ENCODE data around the gene PLCD3. TPM values are rescaled to one million over a fixed set of nuclear protein-coding genes. Genes with fewer than 3 reads are reported as not detected.

Gene PLCD3
- total and polyA plus RNA-seq, 2 of the 13 experiments (the other 11 are each of a cell fraction or from before 2014, with no cell fraction given) = 11.3 to 39.1 TPM

- TF ChIP-seq JUND (CRISPR knock-in tag; IDR thresholded peaks at IDR 0.05) (0 out of 2 replicates have a peak, but pooled peaks have one; percentile 8), SRSF1 (optimal IDR thresholded peaks at IDR 0.05; ENCODE audit: low read depth, low read length) (peak; percentile 43), BCL3 (CRISPR knock-in tag; IDR thresholded peaks at IDR 0.05) (peak; percentile 52; the same call in 1 of the 2 replicates), ZBTB26 (CRISPR knock-in tag; IDR thresholded peaks at IDR 0.05; ENCODE audit: borderline replicate concordance) (peak; percentile 52; the same call in 1 of the 2 replicates), ZNF292 (CRISPR knock-in tag; IDR thresholded peaks at IDR 0.05; ENCODE audit: borderline replicate concordance, low read depth) (peak; percentile 68), ZNF274 (CRISPR knock-in tag; IDR thresholded peaks at IDR 0.05) (peak; percentile 75; the same call in 1 of the 2 replicates), ARID4A (CRISPR knock-in tag; IDR thresholded peaks at IDR 0.05; ENCODE audit: borderline replicate concordance) (peak; percentile 40; the same call in 1 of the 2 replicates), SAFB2 (CRISPR knock-in tag; IDR thresholded peaks at IDR 0.05; ENCODE audit: borderline replicate concordance, low read depth) (0 out of 2 replicates have a peak, but pooled peaks have one; percentile 46), ZBTB49 (CRISPR knock-in tag; IDR thresholded peaks at IDR 0.05; ENCODE audit: borderline replicate concordance) (no peak), RFXANK (CRISPR knock-in tag; IDR thresholded peaks at IDR 0.05) (no peak), NFIB (CRISPR knock-in tag; IDR thresholded peaks at IDR 0.05; ENCODE audit: borderline replicate concordance) (peak; percentile 91; the same call in 1 of the 2 replicates), TCF7L2 (IDR thresholded peaks at IDR 0.05; ENCODE audit: low read depth, low read length) (no peak), ZNF230 (CRISPR knock-in tag; IDR thresholded peaks at IDR 0.05) (no peak), E2F2 (CRISPR knock-in tag; IDR thresholded peaks at IDR 0.05; ENCODE audit: borderline replicate concordance) (peak; percentile 88; the same call in 1 of the 2 replicates), FOXO1 (CRISPR knock-in tag; IDR thresholded peaks at IDR 0.05) (0 out of 2 replicates have a peak, but pooled peaks have one; percentile 16), ZNF136 (CRISPR knock-in tag; IDR thresholded peaks at IDR 0.05; ENCODE audit: low read depth) (peak; percentile 60; the same call in 1 of the 2 replicates)
Observed at GRCh38 chr17:45149669-45150664, 17.7 kb upstream of the PLCD3 start (continued).
